ENCODE results near the gene GTF3C1.

GTF3C1 gene

DNA sequence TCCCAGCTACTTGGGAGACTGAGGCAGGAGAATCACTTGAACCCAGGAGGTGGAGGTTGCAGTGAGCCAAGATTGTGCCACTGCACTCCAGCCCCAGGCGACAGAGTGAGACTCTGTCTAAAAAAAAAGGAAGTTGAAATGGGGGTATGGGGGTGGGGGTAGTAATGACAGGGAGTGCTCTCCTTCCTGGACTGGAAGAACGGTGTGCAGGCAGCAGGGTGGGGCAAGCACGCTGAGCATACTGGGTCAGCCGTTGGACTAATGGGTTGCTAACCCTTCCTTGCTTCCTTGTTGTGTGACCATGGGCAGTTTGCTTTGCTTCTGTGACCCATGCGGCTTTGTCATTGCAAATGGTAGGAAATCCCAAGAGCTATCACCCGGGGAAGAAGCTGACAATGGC lies 16.7 kb upstream of the GTF3C1 start:
- FAIRE-seq: no peak

DNA sequence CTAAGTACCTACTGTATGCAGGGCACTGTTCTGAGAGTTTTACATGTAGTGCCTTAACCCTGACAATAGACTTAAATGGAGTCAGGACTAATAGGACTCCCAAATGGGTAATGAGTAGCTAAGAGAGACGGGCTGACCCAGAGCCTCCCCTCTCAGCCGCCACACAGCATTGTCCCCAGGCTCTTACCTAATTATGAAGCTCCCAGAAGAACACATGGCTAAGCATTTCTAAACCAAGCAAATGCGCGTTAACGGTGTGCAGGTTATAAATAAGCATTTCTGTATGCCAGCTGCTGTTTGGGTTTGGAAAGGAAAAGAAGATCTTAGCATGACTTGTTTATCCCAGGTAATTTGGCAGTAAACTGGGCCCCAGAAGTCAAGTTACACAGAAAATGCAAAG lies 14.5 kb upstream of the GTF3C1 start:
- FAIRE-seq: no peak

DNA sequence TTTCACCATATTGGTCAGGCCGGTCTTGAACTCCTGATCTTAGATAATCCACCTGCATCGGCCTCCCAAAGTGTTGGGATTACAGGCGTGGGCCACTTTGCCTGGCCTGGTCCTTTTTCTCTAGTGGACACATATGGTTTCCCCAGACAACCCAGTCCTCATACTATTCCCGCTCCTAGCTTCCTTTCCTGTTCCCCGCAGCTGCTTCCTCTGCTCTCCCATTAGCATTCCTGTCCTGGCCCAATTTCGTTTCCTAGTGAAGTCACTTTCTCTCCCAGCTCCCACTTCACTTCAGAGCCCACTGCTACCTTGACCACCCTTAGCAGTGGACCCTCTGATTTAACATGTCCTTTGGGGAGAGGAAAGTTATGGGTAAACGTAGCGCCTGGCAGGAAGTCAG lies 11.5 kb upstream of the GTF3C1 start:
- no peak for FAIRE-seq

DNA sequence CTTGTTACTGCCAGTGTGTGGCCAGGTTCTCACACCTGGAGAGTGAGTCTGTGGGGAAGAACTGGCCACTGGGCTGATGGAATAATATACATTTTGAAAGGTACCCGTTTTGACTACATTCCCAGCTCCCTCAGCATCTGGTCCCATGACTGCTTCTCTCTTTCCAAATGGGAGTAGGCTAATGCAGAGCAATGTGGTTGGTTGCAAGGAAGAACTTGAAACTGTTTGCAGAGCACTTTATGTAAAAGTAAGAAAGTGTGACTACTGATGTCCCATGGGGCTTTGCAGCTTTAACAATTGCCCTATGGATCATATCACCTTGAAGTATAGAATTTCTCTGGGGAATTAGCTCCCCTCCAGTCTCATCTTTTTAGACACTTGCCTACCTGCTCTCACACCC lies 9.2 kb upstream of the GTF3C1 start:
- FAIRE-seq: no peak

DNA sequence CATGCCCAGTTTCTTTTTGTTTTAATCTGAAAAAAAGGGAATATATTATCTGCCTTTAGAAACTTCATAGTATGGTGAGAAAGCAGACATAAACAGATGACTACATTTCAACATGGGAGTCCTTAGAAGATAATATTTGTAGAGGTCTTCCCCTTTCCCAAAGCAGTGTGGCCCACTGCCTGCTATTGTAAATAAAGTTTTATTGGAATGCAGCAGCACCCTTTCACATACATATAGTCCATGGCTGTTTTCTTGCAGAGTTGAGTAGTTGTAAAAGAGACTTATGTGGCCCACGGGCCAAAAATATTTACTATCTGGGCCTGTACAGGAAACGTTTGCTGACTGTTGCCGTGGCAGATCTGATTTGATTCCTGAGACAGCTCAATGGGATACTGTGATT lies 8.7 kb upstream of the GTF3C1 start:
- FAIRE-seq: no peak

DNA sequence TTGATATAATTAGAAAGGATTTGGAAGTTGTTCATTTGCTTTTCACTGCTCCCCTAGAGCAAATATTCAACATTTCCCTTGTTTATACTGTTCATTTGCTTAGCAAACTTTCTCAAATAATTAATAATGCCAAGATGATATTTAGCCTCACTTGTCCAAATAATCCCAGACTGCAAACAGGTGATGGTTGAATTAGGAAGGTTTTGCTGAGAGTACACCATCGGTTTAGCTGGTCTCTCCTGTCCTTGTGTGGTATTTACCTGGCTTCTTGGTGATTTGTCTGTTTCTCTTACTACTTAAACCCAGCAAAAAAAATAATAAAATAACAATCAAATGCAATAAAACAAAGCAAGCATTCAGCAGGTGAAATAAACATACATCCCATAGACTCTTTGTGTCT lies 6.8 kb upstream of the GTF3C1 start:
- no peak for FAIRE-seq

DNA sequence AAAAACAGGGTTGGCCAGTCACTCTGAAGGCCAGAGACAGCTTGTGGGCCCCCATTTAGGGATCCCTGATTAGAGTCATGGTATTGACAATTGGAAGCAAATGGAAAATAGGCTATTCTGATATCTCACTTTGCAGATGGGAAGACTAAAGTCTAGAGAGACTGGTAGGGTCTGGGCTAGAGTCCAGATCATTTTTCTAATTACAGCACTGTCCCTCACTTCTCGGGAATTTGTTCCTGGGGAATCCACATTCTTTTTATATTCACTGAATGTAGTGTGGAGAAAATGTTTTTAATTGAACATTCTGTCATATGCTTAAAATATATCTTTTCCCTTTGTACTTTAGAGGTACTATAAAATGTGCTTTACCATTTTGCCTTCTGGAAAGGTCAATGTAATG lies 1.3 kb upstream of the GTF3C1 start:
- FAIRE-seq: no peak

DNA sequence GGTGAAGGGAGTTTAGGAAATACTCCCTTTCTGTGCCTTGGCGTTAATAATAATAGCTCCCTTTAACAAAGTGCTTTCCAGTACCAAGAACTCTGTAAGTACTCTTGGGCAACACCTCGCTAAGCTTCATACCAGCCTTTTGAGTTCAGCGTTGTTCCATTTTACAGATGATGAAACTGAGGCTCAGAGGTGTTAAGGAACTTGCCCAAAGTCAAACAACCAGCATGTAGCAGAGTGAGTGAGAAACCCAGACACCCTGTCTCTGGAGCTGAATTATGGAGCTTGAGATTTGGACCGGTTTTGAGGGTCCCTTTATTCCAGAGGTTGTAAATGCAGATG lies 838 bp upstream of the GTF3C1 start:
- FAIRE-seq: no peak

DNA sequence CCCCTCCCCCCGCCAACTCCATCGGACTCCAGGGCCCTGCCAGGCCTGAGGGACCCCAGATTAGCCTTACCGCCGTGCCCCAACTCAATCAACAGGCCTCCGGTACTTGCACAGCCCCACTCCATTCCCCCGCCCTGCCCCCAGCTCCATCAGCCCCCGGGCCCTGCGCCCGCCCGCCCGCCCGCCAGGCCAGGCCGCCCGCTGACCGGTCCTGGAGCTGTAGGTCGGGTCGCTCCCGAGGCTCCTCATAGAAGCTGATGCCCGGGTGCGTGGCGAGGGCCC lies 308 bp downstream of the GTF3C1 start:
- FAIRE-seq: no peak

DNA sequence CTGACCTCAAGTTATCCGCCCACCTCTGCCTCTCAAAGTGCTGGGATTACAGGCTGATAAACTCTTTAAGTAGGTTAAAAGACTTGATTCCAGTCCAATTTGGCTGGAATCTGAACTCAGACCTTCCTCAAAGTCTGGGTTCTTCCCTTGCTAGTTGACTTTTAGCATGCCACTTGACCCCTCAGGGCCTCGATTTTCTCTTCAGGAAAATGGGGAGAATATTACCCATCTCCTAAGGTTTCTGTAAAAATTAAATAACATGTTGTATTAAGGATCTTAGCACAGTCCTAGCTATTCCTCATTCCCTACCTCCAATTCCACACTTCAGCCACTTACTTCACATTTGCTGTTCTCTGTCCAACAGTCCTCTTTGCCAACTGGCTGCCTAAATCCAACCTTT lies 1.9 kb downstream of the GTF3C1 start:
- FAIRE-seq: no peak

DNA sequence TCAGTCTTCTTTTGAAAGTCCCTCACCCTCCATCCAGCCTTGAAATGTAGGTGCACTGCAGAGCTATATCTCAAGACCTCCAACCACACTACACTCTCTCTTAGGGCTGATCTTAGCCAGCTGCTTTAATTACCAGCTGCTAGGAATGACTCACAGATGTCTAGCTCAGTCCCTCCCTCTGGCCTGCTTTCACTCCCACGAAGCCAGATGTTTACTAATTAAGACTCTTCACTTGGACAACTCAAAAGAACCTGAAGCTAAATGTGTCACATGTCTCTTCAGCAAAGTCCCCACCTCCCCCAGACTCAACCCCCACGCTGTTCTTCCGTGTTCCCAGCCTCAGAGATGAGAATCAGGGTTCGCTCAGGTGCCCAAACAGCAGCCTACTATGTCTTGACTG lies 2.6 kb downstream of the GTF3C1 start:
- FAIRE-seq: no peak

DNA sequence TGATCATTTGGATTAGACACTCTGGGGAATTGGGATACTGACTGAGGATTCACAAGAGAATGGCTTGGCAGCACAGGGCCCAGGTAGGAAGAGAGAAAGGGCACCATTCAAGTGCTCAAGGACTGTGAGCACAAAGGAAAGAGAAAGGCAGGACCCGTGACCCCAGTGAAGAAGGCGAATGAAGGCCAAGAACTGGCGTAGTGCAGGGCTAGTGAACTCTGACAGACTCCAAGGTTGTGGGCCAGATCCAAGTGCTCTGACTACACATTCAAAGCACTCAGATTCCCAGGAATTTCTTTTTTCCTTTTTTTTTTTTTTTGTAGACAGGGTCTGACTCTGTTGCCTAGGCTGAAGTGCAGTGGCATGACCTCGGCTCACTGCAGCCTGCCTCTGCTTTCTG lies 5.0 kb downstream of the GTF3C1 start:
- FAIRE-seq: no peak

DNA sequence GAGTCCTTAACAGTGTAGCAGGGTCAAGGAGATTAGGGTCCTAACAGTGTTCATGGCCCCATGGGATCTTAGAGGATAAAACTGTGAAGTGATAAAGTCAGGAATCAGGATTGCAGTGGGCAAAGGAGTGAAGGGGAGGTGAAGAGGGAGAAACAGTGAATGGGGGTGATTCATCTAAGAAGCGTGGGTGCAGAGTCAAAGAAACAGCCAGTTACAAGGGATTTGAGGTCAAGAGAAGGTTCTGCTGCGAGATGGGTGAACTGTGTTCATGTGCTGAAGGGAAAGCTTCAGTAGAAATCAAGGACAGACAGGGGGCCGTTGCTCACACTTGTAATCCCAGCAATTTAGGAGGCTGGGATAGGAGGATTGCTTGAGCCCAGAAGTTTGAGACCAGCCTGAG lies 5.9 kb downstream of the GTF3C1 start:
- no peak for FAIRE-seq

DNA sequence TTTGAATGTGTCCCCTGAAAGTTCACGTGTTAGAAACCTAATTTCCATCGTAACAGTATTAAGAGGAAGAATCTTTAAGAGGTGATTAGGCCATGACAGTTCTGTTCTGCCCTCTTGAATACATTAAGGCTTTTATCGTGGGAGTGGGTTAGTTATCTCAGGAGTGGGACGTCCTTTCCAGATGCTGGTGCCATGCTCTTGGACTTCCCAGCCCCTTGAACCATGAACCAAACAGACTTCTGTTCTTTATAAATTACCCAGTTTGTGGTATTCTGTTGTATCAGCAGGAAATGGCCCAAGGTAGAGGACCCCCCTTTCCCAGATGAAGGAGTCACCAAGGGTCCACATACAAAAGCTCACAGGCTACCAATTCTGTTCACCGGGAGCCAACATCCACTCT lies 10.1 kb downstream of the GTF3C1 start:
- FAIRE-seq: no peak

DNA sequence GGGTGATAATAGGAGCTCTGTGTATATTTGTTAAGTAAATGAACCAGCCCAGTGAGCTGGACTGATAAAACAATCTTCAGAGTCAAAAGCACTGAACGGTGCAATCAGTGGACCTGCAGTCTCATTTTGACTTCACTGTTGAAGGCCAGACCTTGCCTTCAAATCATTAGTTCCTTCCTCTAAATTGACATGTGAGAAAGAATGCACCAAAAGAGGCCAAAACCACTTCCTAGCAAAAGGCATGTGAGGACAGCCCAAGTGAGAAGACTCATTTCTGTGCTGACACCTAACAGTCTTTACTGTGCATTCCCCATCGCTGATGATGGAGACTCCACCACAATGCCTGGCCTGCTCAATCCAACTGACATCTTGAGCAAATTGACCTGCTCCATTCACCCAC lies 10.6 kb downstream of the GTF3C1 start:
- FAIRE-seq: no peak

DNA sequence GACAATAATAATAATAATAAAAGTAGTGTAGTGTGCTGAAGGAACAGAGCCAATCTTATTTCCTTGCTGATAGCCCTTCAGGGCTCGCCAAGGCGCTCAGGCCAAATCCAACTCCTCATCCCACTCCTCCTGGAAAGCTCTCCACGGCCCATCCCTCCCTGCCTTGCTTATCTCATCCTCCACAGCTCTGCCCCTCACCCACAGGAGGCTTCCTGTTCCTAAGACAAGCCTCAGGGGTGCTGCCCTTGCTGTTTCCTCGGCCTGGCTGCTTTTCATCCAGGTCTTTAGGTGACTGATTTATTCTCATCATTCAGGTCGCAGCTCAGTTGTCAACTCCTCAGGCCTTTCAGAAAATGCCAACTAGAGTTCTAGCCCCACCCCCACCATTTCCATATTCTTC lies 11.2 kb downstream of the GTF3C1 start:
- no peak for FAIRE-seq

DNA sequence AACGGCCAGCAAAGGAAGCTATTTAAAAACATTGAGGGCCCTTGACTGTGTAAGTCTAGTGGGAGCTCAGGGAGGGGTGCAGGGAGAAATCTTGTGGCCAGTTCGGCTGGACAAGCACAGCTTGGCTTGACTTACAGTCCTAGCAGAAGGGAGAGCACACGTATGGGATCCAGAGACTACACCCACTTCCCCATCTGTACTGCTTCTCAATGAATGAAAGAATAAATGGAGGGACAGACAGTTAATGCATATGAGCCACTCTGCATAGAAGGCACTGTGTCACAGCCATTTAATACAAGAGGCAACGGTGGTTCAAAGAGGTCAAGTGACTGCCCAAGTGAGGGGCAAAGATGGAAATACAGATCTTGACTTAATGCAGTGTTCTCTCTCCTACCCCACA lies 15.5 kb downstream of the GTF3C1 start:
- no peak for FAIRE-seq

DNA sequence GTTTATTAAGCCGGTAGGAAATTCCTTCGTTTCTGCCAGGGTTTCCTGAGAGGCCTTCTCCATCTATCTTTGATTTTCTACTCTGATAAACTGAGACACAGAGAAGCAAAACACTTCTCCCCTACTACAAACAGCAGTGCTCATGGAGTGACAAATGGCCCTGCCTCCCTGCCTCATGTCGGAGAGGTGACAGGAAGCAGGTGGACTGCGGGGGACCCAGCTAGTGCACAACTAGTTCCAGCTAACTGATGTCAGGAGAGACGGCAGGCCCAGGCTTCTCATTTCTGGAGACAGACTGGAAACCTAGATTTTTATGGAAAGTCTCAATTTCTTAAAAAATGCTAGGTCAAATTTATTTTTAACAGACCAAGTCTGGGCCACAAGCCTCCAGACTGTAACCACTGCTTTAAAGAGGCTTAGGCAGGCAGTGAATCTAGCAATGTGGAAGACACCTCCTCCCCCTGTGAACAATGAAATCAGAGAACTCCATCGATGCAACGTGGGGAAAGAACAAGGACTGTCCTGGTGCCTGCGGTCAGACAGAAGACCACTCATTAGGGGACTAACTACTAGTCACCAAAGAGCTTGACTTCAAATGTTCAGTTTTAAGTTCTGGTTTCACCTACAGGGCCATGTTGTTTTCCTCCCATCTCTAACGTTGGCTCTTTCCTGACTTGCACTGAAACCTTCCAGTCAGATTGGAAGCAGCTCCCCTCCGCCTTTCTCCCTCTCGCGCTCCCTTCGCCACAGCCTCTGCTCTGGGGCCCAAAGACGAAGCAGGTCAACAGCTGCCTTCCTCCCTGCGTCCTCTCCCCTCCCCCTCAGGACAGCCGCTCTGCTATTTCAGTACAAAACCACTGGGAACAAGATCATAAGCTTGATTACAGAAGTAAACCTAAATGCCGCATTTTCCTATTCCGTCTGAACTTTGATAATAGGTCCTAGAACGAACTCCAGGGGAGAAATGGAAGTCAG lies 17.6 kb downstream of the GTF3C1 start:
- FAIRE-seq: no peak

DNA sequence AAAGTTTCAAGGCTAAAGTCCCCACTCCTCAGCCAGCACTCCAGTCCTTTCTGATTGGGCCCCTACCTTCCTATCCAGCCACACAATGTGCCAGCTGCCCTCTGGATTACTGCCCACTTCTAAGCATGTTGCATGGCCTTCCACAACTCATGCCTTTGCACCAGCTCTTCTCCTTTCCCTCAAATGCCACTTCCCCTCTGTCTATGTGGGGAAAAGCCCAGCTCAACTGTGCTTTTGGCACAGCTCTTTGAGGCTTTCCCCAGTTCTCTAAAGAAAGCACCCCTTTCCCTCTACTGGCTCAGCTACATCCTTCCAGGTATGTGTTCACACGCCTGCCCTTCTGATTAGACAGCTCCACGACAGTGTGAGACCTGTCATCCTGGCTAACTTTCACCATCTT lies 18.5 kb downstream of the GTF3C1 start:
- no peak for FAIRE-seq

DNA sequence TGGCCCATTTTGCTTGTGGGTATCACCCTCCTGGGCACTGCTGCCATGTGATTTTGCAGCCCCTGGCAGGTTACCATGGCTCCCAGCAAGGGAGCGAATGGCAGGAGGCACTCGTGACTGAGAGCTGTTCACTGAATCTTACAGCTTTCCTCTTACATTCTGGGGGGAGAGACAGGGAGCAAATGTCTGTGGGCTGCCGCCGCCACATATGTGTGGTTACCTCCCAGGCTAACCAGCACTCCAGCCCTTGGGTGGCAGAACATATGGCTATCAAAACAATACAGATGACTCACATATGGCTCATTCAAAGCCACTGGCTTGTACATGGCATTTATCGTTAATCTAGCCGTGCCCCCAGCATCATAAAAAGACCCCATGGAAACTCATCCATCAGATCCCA lies 19.8 kb downstream of the GTF3C1 start:
- no peak for FAIRE-seq

DNA sequence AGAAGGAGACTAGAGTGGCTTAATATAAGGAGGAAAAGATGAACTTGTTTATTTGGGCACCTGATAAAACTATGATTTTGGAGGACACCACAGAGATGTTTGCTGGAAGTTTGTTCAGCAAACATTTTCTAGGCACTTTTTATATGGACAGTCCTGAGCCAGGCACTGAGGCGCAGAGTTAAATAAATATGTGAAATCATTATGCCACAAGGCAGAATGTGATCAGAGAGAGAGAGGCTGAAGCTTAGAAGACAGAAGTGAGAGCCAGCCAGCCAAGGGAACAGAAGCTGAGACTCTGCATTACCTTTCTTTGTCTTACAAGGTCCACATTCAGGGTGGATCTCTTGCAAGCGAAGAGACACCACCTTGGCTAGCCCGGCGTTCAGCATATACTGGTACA lies 21.4 kb downstream of the GTF3C1 start:
- no peak for FAIRE-seq

DNA sequence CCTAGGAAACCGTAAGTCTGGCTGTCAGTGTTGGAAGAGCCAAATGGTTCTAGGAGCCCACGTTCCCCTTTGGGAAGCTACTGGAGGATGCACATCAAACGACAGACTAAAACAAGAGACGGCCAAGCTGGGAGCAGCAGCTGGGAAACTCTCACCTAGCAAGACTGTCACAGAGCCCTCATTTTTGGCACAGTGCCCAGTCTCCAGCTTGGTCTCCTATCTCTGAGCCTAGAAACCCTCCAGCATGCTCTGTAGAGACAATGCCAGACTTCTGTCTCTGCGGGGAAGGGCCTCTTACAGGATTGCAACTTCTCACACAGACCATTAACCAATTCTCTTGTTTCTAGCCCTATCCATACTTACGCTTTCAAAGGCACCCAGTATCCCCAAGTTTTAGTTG lies 23.5 kb downstream of the GTF3C1 start:
- FAIRE-seq: no peak

DNA sequence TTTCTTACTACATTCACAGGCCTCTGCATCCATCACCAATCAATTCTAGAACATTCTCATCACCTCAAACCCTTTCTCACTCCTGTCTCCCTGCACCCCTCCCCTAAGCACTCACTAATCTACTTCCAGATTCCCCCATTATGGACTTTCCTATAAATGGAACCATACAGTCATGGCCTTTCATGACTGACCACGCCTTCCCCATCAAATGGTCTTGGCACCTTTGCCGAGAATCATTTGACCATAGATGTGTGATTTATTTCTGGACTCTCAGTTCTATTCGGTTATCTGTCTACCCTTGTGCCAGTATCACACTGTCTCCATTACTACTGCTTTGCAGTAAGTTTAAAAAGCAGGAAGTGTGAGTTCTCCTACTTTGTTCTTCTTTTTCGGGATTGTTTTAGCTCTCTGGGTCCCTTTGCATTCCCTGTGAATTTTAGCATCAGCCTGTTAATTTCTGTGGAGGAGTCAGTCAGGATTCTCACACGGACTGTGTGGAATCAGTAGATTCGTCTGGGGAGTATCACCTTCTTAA lies 27.5 kb downstream of the GTF3C1 start:
- no peak for FAIRE-seq

DNA sequence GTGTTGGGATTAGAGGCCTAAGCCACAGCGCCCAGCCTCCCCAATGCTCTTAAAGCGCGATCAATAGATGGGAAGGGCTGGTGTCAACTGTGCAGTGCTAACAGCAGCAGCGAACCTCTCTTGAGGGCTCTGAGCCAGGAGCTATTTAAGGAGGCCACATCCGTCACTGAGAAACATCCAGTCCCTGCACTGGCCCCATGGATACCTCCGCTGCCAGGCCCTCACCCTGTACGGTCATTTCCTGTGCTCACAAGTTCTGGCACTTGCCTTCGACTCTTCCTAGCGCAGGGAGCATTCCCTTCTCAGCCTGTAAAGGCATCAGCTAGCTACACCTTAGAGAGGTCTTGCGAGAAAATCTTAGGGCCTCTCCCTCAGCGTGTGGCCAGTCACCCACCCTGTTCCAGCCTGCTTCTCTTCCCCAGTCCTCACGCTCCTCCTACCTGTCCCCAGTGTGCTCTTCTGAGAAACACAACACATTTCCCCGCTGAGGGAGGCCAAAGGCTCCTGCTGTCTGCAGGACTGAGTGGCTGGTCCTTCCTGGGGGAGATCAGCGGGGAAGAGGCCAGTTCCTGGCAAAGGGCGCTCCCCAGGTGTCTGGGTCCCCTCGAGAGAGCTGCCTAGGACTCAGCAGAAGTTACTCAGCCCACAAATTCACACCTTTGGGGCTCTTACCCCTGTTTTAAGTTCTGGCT lies 28.6 kb downstream of the GTF3C1 start:
- FAIRE-seq: no peak

DNA sequence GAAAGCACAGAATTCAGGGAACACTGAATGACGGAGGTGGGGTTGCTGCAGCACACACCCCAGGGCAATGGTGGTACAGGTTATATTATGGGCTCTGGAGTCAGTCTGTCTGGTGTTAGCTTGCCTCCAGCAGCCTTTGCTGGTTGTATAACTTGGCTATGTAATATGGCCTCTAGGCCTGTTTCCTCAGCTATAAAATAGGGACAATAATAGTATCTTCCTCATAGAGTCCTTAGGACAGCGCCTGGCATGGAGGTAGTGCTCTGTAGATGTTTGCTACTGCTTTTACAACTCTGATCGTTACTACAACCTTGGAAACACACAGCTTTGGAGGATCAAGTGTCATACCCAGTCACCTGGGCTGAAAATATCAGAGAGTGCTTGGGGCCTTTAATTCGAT lies 31.5 kb downstream of the GTF3C1 start:
- FAIRE-seq: no peak

All from G401.6 (cell line).